Measurements from ENCODE around the gene IZUMO4. TPM values are rescaled to one million over a fixed set of nuclear protein-coding genes. Genes with fewer than 3 reads are reported as not detected.

The IZUMO4 gene
- total RNA-seq, 6 donors from 2014 or later = 0.59 to 61.8 (median 6.4) TPM

DNA sequence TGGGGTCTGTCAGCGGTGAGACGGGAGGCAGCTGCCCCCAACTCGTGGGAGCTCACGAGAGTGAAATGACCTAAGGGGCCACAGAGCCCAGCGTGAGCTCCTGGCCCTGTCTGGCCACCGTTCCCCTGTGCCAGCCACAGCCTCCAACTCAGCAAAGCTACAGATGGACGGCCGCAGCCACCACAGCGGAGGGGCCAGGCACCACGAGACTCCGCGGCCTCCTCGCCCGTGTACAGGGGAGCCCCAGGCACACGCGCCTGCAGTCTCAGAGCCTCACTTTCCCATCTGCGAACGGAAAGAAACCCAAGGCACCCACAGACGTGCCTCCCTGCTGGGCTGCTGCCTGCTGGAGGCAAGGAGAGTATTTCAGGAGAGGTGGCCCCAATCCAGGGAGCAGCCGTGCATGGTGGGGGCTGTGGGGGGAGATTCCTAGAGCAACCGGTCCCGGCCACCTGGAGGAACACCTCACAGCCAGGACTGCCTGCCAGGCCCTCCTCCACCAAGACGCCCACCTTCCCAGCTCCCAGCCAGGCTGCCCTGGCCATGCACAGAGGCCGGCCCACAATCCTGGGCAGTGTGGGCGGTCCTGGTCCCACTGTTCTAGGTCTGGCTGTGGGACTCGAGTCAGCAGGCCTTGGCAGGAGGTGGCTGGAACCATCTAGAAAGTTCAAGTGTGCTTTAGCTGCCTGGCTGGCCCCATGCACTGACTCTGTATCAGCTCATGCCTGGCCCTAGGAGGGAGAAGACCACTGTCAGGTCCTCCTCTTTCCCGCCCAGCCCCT lies 47.6 kb upstream of the IZUMO4 start:
- 40 to 54% methylated on average over 8 to 27 of the region's 27 CpGs for WGBS, 2 donors
- peak in 1 of 2 donors; percentile 0 for ATAC-seq (ENCODE audit: low FRiP score in 2 of 2)
- Histone ChIP-seq H3K27ac (peak overlapping the region; percentile 95 to 100 (median 98)), H3K4me3 (peak overlapping the region; percentile 95 to 100 (median 100)), H3K36me3 (peaks cover 7 to 54% (median 36%) of the 10 kb centered on the region in 4 donors), H3K9me3 (no peaks in the 10 kb centered on the region), H3K27me3 (no peaks in the 10 kb centered on the region), H3K4me1 (peaks cover 75 to 81% (median 79%) of the 10 kb centered on the region in 4 donors)
- peak in 1 of 2 donors; percentile 70 for DNase-seq
- TF ChIP-seq POLR2A (IDR thresholded peaks at IDR 0.05) (no peak), EP300 (IDR thresholded peaks at IDR 0.05) (no peak), POLR2AphosphoS5 (IDR thresholded peaks at IDR 0.05) (no peak)
- TF ChIP-seq, protein P1, sequence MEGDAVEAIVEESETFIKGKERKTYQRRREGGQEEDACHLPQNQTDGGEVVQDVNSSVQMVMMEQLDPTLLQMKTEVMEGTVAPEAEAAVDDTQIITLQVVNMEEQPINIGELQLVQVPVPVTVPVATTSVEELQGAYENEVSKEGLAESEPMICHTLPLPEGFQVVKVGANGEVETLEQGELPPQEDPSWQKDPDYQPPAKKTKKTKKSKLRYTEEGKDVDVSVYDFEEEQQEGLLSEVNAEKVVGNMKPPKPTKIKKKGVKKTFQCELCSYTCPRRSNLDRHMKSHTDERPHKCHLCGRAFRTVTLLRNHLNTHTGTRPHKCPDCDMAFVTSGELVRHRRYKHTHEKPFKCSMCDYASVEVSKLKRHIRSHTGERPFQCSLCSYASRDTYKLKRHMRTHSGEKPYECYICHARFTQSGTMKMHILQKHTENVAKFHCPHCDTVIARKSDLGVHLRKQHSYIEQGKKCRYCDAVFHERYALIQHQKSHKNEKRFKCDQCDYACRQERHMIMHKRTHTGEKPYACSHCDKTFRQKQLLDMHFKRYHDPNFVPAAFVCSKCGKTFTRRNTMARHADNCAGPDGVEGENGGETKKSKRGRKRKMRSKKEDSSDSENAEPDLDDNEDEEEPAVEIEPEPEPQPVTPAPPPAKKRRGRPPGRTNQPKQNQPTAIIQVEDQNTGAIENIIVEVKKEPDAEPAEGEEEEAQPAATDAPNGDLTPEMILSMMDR (IDR thresholded peaks at IDR 0.05) = no peak

DNA sequence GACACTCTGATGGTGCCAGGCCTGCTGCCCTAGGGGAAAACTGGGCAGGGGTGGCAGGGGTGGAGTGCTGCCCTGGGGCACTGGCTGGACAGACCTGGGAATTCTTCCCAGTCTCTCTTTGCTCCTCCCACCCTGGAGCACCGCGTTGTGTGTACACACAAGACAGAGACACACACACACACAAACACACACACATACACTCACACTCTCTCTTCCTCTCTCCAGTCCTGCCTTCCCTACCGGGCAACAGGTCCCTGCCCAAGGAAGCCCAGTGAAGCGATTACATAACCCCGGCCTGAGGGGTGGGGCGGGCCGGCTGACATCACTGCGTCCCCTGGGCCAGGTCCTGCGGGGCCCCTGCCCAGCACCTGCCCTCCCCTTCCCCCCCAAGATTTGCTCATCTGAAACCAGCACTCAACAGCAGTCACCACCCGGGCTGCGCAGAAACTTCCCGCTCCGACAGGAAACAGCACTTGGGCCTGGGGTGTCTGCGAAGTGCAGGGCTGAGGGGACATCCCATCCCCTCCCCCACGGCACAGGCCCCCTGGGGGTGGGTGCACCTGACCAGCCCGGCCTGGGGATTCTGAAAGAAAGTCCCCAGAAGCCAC lies 46.9 kb upstream of the IZUMO4 start:
- TF ChIP-seq POLR2A (IDR thresholded peaks at IDR 0.05) = peak in 3 of 4 donors; percentile 71 to 91 (median 78)
- peak in 1 of 4 donors; percentile 59 for TF ChIP-seq EP300 (IDR thresholded peaks at IDR 0.05)
- TF ChIP-seq, protein P1 (IDR thresholded peaks at IDR 0.05) = peak in 1 of 6 experiments; percentile 6
- TF ChIP-seq POLR2AphosphoS5 (IDR thresholded peaks at IDR 0.05) = peak; percentile 81 to 96
- Histone ChIP-seq H3K27me3 (no peaks in the 10 kb centered on the region), H3K9me3 (no peaks in the 10 kb centered on the region), H3K36me3 (peaks cover 7 to 47% (median 29%) of the 10 kb centered on the region in 4 donors), H3K4me3 (peak overlapping the region; percentile 95 to 100 (median 100)), H3K4me1 (peaks cover 75 to 81% (median 79%) of the 10 kb centered on the region in 4 donors), H3K27ac (peak overlapping the region; percentile 95 to 100 (median 98))
- ATAC-seq (ENCODE audit: low FRiP score in 2 of 2) (peak; percentile 70 to 90), DNase-seq (peak; percentile 94 to 97)
- WGBS, 2 donors = 0 to 1% methylated on average over 9 to 13 of the region's 16 CpGs

DNA sequence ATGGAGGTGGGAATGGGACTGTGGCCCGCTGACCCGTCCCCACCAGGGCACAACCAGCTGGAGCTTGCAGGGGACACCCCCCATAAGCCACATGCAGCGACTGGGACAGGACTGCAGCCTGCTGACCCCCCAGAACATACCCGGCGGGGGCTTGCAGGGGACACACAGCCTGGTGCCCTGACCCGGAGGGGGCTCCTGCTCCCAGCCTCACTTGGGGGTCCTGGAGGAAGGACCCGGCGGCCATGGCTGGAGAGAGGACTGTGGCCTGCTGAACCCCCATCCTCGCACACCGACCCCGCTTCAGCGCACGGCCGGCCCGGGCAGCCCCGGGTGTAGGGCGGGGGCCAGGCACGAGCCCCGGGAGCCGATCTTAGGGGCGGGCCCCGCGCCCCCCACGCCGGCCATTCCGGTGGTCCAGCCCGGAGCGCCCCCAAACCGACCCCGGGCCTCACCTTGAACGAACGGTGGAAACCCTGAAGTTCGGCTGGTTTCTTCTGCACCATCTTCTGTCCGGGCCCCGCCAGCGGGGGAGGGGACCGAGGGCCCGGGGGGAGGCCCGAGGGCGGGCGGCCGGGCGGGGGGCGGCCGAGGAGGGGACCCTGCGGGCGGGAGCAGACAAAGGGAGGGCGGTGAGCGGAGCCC lies 46.2 kb upstream of the IZUMO4 start:
- Histone ChIP-seq H3K4me1 (peaks cover 75 to 81% (median 78%) of the 10 kb centered on the region in 4 donors), H3K4me3 (peak overlapping the region; percentile 95 to 100 (median 100)), H3K36me3 (peaks cover 7 to 41% (median 24%) of the 10 kb centered on the region in 4 donors), H3K27ac (peak overlapping the region; percentile 95 to 100 (median 98)), H3K27me3 (no peaks in the 10 kb centered on the region), H3K9me3 (no peaks in the 10 kb centered on the region)
- WGBS, 2 donors = 0 to 4% methylated on average over 5 to 6 of the region's 49 CpGs
- no peak for TF ChIP-seq POLR2AphosphoS5 (IDR thresholded peaks at IDR 0.05)
- TF ChIP-seq POLR2A (IDR thresholded peaks at IDR 0.05) = no peak
- TF ChIP-seq EP300 (IDR thresholded peaks at IDR 0.05) = no peak
- TF ChIP-seq, protein P1 (IDR thresholded peaks at IDR 0.05) = peak in 1 of 6 experiments; percentile 2
- peak in 1 of 2 donors; percentile 5 for ATAC-seq (ENCODE audit: low FRiP score in 2 of 2)
- DNase-seq = peak; percentile 23 to 88

DNA sequence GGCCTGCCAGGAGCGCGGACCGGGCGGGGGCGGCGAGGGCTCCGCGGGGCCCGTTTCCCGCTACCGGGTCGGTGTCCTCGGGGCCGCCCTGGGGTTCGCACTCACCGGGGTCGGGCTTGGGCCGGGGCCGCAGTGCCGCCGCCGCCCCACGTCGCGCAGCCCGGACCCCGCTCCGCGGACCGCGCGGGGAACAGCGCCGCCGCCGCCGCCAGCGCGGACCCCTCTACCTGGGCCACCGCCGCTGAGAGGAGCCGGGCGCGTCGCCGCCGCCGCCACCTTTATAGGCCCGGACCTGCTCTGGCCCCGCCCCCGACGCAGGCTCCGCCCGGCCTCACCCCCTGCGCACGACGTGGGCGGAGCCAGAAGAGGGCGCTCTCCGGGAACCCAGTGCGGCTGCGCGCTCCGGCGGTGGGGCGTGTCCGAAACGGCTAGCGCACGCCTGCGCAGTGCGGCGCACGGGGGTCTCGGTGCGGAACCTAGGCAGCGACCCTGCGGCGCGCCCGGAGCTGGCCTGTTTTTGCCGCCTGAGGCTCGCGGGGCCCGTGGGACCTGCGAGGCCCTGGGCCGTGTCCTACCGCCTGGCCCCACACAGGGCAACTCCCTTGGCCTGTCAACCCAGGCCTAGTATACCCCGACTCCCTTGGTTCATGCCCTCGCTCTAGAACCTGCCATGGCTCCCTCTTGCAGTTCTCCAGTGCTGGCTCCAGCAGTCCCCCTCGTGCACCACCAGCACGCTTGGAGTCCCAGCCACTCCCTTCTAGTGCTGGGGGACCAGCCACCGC lies 45.5 kb upstream of the IZUMO4 start, which contains the start of gene MKNK2:
Gene MKNK2 (minus strand): TSS at position 254 of the 782 bp plus-strand sequence. CDS start 393 bp downstream, outside the sequence.
- Histone ChIP-seq H3K36me3 (peaks cover 2 to 33% (median 17%) of the 10 kb centered on the region in 4 donors), H3K4me1 (peaks cover 75 to 81% (median 78%) of the 10 kb centered on the region in 4 donors), H3K9me3 (no peaks in the 10 kb centered on the region), H3K27me3 (no peaks in the 10 kb centered on the region), H3K27ac (peak within 1 kb of the TSS; percentile 95 to 100 (median 98)), H3K4me3 (peak within 1 kb of the TSS; percentile 95 to 100 (median 100))
- 6 to 20% methylated on average over 9 to 14 of the region's 93 CpGs for WGBS, 2 donors
- peak; percentile 97 to 100 for TF ChIP-seq POLR2AphosphoS5 (IDR thresholded peaks at IDR 0.05)
- peak in 1 of 4 donors; percentile 59 for TF ChIP-seq EP300 (IDR thresholded peaks at IDR 0.05)
- TF ChIP-seq POLR2A (IDR thresholded peaks at IDR 0.05) = peak in 3 of 4 donors; percentile 99 to 100 (median 99)
- TF ChIP-seq, protein P1 (IDR thresholded peaks at IDR 0.05) = peak in 5 of 6 experiments; percentile 70 to 95 (median 86)
- DNase-seq (peak; percentile 93 to 99), ATAC-seq (ENCODE audit: low FRiP score in 2 of 2) (peak; percentile 86 to 91)
